H1 (cell line): ENCODE results near the gene ADD2. TPM values are rescaled to one million over a fixed set of nuclear protein-coding genes. Genes with fewer than 3 reads are reported as not detected.

ENCODE experiments used
- CTCF ChIA-PET: fragments of 300-600 bp; sonication (Branson Sonifier 250); formaldehyde crosslinking; loops from one replicate; lab custom pipeline; 2021; ENCODE audit not compliant: partially characterized antibody; lab: Charles Lee
- POLR2A ChIA-PET: fragments of 300-600 bp; sonication (Branson Sonifier 250); formaldehyde crosslinking; loops from one replicate; lab custom pipeline; 2021; ENCODE audit warnings: inconsistent platforms; ENCODE audit not compliant: partially characterized antibody; lab: Charles Lee
- DNase-seq, 2 experiments: peaks; one replicate each; pipeline versions ENCODE4 v3.0.0 to v3.0.0-alpha.2; 2010 to 2022; ENCODE audit warnings: low spot score in 2 of 2, low read depth in 1 of 2, mixed read lengths in 1 of 2
- FAIRE-seq: peaks from 2 replicates; lab custom pipeline; 2011; peaks lifted over from hg19 to GRCh38; lab: Jason Lieb, UNC
- H2AFZ ChIP-seq: 2 replicates; pipeline ENCODE4 v1.8.1; 2012; ENCODE audit warnings: low read length, inconsistent platforms
- H2AK5ac ChIP-seq: 2 replicates; pipeline ENCODE4 v1.6.1; 2013; ENCODE audit warnings: low read depth, low read length
- H2BK120ac ChIP-seq: replicated peaks from 2 replicates; pipeline ENCODE3; 2013; ENCODE audit warnings: low read depth, low read length, inconsistent platforms
- H2BK12ac ChIP-seq: 2 replicates; pipeline ENCODE4 v1.6.1; 2013; ENCODE audit warnings: low read depth, low read length
- H2BK15ac ChIP-seq: 2 replicates; pipeline ENCODE4 v1.6.1; 2013; ENCODE audit warnings: low read length
- H2BK20ac ChIP-seq: 2 replicates; pipeline ENCODE4 v1.6.1; 2013; ENCODE audit warnings: low read length
- H2BK5ac ChIP-seq: 2 replicates; pipeline ENCODE4 v1.6.1; 2013; ENCODE audit warnings: low read depth, low read length
- H3K14ac ChIP-seq: 2 replicates; pipeline ENCODE4 v1.6.1; 2013; ENCODE audit warnings: inconsistent platforms; ENCODE audit not compliant: insufficient read length
- H3K18ac ChIP-seq: 2 replicates; pipeline ENCODE4 v1.6.1; 2013; ENCODE audit warnings: low read length; ENCODE audit errors: extremely low read depth
- H3K23ac ChIP-seq: 2 replicates; pipeline ENCODE4 v1.6.1; 2013; ENCODE audit warnings: inconsistent platforms; ENCODE audit not compliant: insufficient read length
- H3K23me2 ChIP-seq: 2 replicates; pipeline ENCODE4 v1.6.1; 2013; ENCODE audit warnings: low read depth, low read length
- H3K27ac ChIP-seq: 2 replicates; pipeline ENCODE4 v1.6.1; 2011; ENCODE audit warnings: low read depth, low read length, inconsistent platforms
- H3K27me3 ChIP-seq, 4 experiments: replicated peaks in 1 of 4; 1 replicate in 1 of 4; 2 replicates in 3 of 4; pipeline versions ENCODE4 v1.6.1 to v1.8.1; 2011 to 2013; ENCODE audit warnings: low read length in 3 of 4, mild to moderate bottlenecking in 3 of 4, inconsistent platforms in 2 of 4, mixed read lengths in 2 of 4, moderate library complexity in 1 of 4; ENCODE audit not compliant: control insufficient read depth in 3 of 4, insufficient read depth in 3 of 4; ENCODE audit errors: extremely low read depth in 1 of 4
- H3K36me3 ChIP-seq, 4 experiments: 2 replicates each; pipeline versions ENCODE4 v1.6.1 to v1.8.1; 2011 to 2013; ENCODE audit warnings: mild to moderate bottlenecking in 4 of 4, low read length in 3 of 4, moderate library complexity in 2 of 4, control low read depth in 1 of 4, inconsistent platforms in 1 of 4; ENCODE audit not compliant: insufficient read depth in 4 of 4, control insufficient read depth in 2 of 4
- H3K4ac ChIP-seq: replicated peaks from 2 replicates; pipeline ENCODE3; 2013; ENCODE audit warnings: low read length, low read depth, mixed read lengths, inconsistent platforms; ENCODE audit not compliant: insufficient read length
- H3K4me1 ChIP-seq, 4 experiments: replicated peaks in 1 of 4; 1 replicate in 1 of 4; 2 replicates in 3 of 4; pipeline versions ENCODE4 v1.6.1 to v1.8.1; 2011 to 2013; ENCODE audit warnings: low read length in 3 of 4, inconsistent platforms in 2 of 4, mixed read lengths in 1 of 4; ENCODE audit not compliant: insufficient read depth in 4 of 4, control insufficient read depth in 3 of 4
- H3K4me2 ChIP-seq, 2 experiments: 2 replicates each; pipeline versions ENCODE4 v1.6.1 to v1.8.1; 2011 to 2013; ENCODE audit warnings: low read depth in 2 of 2, low read length in 2 of 2, control low read depth in 1 of 2, inconsistent platforms in 1 of 2, mild to moderate bottlenecking in 1 of 2; ENCODE audit not compliant: insufficient read depth in 1 of 2
- H3K4me3 ChIP-seq, 4 experiments: fragments of 200-600, 300-600 bp in 1 of 4; sonication (generic), shearing (Covaris generic), sonication (Bioruptor Twin) in 1 of 4; 2 replicates each; pipeline versions ENCODE4 v1.5.1 to v1.8.1; 2011 to 2016; ENCODE audit warnings: low read length in 4 of 4, low read depth in 3 of 4, control low read depth in 2 of 4, inconsistent platforms in 2 of 4, mild to moderate bottlenecking in 2 of 4, mixed read lengths in 1 of 4, moderate library complexity in 1 of 4; ENCODE audit not compliant: insufficient read depth in 2 of 4; ENCODE audit errors: extremely low read depth in 1 of 4
- H3K56ac ChIP-seq: replicated peaks from 2 replicates; pipeline ENCODE3; 2013; ENCODE audit warnings: low read depth, mild to moderate bottlenecking, mixed read lengths, low read length, inconsistent platforms; ENCODE audit not compliant: insufficient read length
- H3K79me1 ChIP-seq: 2 replicates; pipeline ENCODE4 v1.6.1; 2013; ENCODE audit warnings: low read depth, low read length, control low read depth
- H3K79me2 ChIP-seq, 2 experiments: 2 replicates each; pipeline versions ENCODE4 v1.6.1 to v1.8.1; 2012 to 2013; ENCODE audit warnings: low read length in 2 of 2, mild to moderate bottlenecking in 2 of 2, inconsistent platforms in 1 of 2; ENCODE audit not compliant: insufficient read depth in 2 of 2, control insufficient read depth in 1 of 2
- H3K9ac ChIP-seq, 4 experiments: replicated peaks in 1 of 4; 1 replicate in 1 of 4; 2 replicates in 3 of 4; pipeline versions ENCODE4 v1.6.1 to v1.8.1; 2011 to 2013; ENCODE audit warnings: low read depth in 3 of 4, low read length in 3 of 4, control low read depth in 2 of 4, mild to moderate bottlenecking in 2 of 4, moderate library complexity in 2 of 4, inconsistent platforms in 1 of 4; ENCODE audit errors: extremely low read depth in 1 of 4
- H3K9me3 ChIP-seq, 2 experiments: 2 replicates each; pipeline versions ENCODE4 v1.6.1 to v1.8.1; 2012 to 2013; ENCODE audit warnings: mild to moderate bottlenecking in 2 of 2, moderate library complexity in 2 of 2, control low read depth in 1 of 2, inconsistent platforms in 1 of 2, low read depth in 1 of 2, low read length in 1 of 2, mixed read lengths in 1 of 2; ENCODE audit not compliant: insufficient read depth in 2 of 2
- H4K20me1 ChIP-seq, 2 experiments: replicated peaks in 1 of 2; 2 replicates each; pipeline versions ENCODE3 to v1.8.1; 2011 to 2013; ENCODE audit warnings: inconsistent platforms in 2 of 2, low read length in 2 of 2, mild to moderate bottlenecking in 1 of 2; ENCODE audit not compliant: insufficient read depth in 2 of 2, control insufficient read depth in 1 of 2
- H4K5ac ChIP-seq: 2 replicates; pipeline ENCODE4 v1.6.1; 2013; ENCODE audit warnings: low read length, low read depth, mixed read lengths, inconsistent platforms; ENCODE audit not compliant: insufficient read length
- H4K8ac ChIP-seq: 2 replicates; pipeline ENCODE4 v1.8.0; 2013; ENCODE audit warnings: mild to moderate bottlenecking, moderate library complexity, low read length, inconsistent platforms; ENCODE audit not compliant: insufficient read depth; ENCODE audit errors: extremely low read depth
- H4K91ac ChIP-seq: replicated peaks from 2 replicates; pipeline ENCODE3; 2013; ENCODE audit warnings: low read length, mixed read lengths, inconsistent platforms; ENCODE audit not compliant: insufficient read length
- CHD1 ChIP-seq: IDR thresholded peaks from 2 replicates; pipeline ENCODE4 v1.6.1; 2012; ENCODE audit warnings: low read depth, low read length, improper control_type of control experiment
- CTBP2 ChIP-seq: IDR thresholded peaks from 2 replicates; pipeline ENCODE4 v1.7.0; 2011; ENCODE audit warnings: borderline replicate concordance, mild to moderate bottlenecking, moderate library complexity, mixed read lengths, low read length; ENCODE audit not compliant: insufficient read depth, insufficient read length
- FOSL1 ChIP-seq: IDR thresholded peaks from 2 replicates; pipeline ENCODE4 v1.6.1; 2011; ENCODE audit warnings: mild to moderate bottlenecking, low read depth, low read length, moderate library complexity; ENCODE audit not compliant: insufficient read depth
- KDM1A ChIP-seq: fragments of 200-600, 300-600 bp; sonication (generic); IDR thresholded peaks from 2 replicates; pipeline ENCODE4 v1.7.1; 2016; ENCODE audit warnings: mild to moderate bottlenecking, low read length, borderline replicate concordance
- KDM4A ChIP-seq: IDR thresholded peaks from one replicate; pipeline ENCODE4 v1.7.1; 2012; ENCODE audit warnings: low read depth, mild to moderate bottlenecking, moderate library complexity, low read length, inconsistent platforms; ENCODE audit not compliant: severe bottlenecking
- MAFK ChIP-seq: IDR thresholded peaks from 2 replicates; pipeline ENCODE4 v1.6.1; 2012; ENCODE audit warnings: low read depth, mild to moderate bottlenecking, improper control_type of control experiment, low read length
- RAD21 ChIP-seq, 2 experiments: IDR thresholded peaks in 1 of 2; conservative IDR thresholded peaks in 1 of 2; 2 replicates each; pipeline ENCODE4 v1.6.1; 2011; ENCODE audit warnings: low read depth in 2 of 2, low read length in 2 of 2, improper control_type of control experiment in 1 of 2, inconsistent platforms in 1 of 2, mild to moderate bottlenecking in 1 of 2, moderate library complexity in 1 of 2
- SRF ChIP-seq: IDR thresholded peaks from 2 replicates; pipeline ENCODE4 v1.6.1; 2011; ENCODE audit warnings: mild to moderate bottlenecking, low read depth, low read length, moderate library complexity
- TCF12 ChIP-seq: IDR thresholded peaks from 2 replicates; pipeline ENCODE4 v1.6.1; 2011; ENCODE audit warnings: low read depth, mild to moderate bottlenecking, low read length
- USF2 ChIP-seq: IDR thresholded peaks from 2 replicates; pipeline ENCODE4 v1.6.1; 2011; ENCODE audit warnings: low read length, improper control_type of control experiment
- YY1 ChIP-seq: IDR thresholded peaks from 2 replicates; pipeline ENCODE4 v1.6.1; 2011; ENCODE audit warnings: low read depth, mild to moderate bottlenecking, low read length
- ZNF274 ChIP-seq: IDR thresholded peaks from 2 replicates; pipeline ENCODE4 v1.7.0; 2012; ENCODE audit warnings: low read length, borderline replicate concordance; ENCODE audit errors: extremely low read depth
- WGBS, 2 experiments: shearing (Covaris generic) in 1 of 2; methylation state at CpG; one replicate each; pipeline versions ENCODE4 v1.1.6 to v1.1.7; 2013 to 2015; ENCODE audit warnings: low lambda C conversion rate in 2 of 2, mixed read lengths in 2 of 2, inconsistent platforms in 1 of 2, low coverage in 1 of 2, missing lambda C conversion rate in 1 of 2; ENCODE audit not compliant: insufficient replicate concordance in 2 of 2, insufficient coverage in 1 of 2, insufficient read length in 1 of 2; ENCODE audit errors: extremely low coverage in 1 of 2, missing lambda C conversion rate in 1 of 2; 5-methylcytosine and 5-hydroxymethylcytosine counted together
- polyA plus RNA-seq, 7 experiments: library from polyadenylated mRNA; depleted of rRNA in 3 of 7; stranded (reverse) in 5 of 7; unstranded in 2 of 7; fragments of >200 nt in 5 of 7; fragments of 200-250 nt in 2 of 7; gene quantifications; 1 replicate in 5 of 7; 2 replicates in 1 of 7; 4 replicates in 1 of 7; pipeline versions ENCODE4 v1.2.1 to v1.2.3, GENCODE V29; 2011 to 2013; ENCODE audit warnings: missing spikeins in 2 of 7, mixed read lengths in 2 of 7
- total RNA-seq: library from RNA; stranded (reverse); fragmentation: NEBNext Ultra II Directional; extraction: Animal tissue kit (Norgen Biotek cat#: 25700); gene quantifications from 2 replicates; pipeline ENCODE4 v1.2.1, GENCODE V29; 2021

ADD2 gene
- total and polyA plus RNA-seq, 2 of the 8 experiments (the other 6 are each of a cell fraction or from before 2014, with no cell fraction given), result 58.5 to 170 TPM

DNA sequence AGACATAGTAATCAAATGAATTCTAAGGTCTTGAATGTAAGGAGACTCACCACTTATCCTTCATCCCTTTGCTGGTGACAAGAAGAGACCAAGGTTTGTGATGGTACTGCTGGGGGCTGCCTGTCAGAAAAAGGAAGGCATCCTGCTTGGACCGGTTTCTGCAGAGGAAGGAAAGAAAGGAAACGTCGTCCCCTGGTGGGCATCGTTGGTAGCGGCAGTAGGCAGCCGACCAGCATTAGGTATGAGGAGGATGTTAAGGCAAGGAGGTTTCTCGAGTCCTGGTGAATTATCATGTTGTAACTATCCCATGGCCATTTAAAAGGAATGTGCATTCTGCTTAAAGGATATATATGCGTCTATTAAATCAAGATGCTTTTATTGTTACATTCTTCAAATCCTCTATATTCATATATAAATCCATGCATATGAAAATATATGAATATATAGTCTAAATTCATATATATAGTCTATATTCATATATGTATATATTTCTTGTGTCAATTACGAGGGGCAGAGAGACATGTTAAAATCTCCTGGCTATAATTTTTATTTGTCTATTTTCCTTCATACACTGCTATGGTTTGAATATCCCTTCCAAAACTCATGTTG is 120.0 kb downstream of the ADD2 start:
- Histone ChIP-seq H3K27ac (no peak overlapping the region), H4K91ac (no peak overlapping the region), H3K4me2 (no peak overlapping the region), H3K79me1 (no peaks in the 10 kb centered on the region), H3K9me3 (no peaks in the 10 kb centered on the region), H3K36me3 (no peaks in the 10 kb centered on the region), H2BK120ac (no peak overlapping the region), H3K14ac (no peak overlapping the region), H3K4me1 (no peaks in the 10 kb centered on the region), H3K18ac (no peak overlapping the region), H3K4me3 (no peak overlapping the region), H2AFZ (no peak overlapping the region), H3K79me2 (no peaks in the 10 kb centered on the region), H3K56ac (no peak overlapping the region), H2BK12ac (no peak overlapping the region), H4K5ac (no peak overlapping the region), H3K23me2 (no peaks in the 10 kb centered on the region), H2BK20ac (no peak overlapping the region), H3K9ac (no peak overlapping the region), H3K23ac (no peak overlapping the region), H4K20me1 (no peaks in the 10 kb centered on the region), H3K27me3 (peaks cover 0 to 3% (median under 1%) of the 10 kb centered on the region in 4 experiments; a peak in 3 of 7 replicates), H3K4ac (no peak overlapping the region), H2BK15ac (no peak overlapping the region), H4K8ac (no peak overlapping the region), H2BK5ac (no peak overlapping the region), H2AK5ac (no peak overlapping the region)
- ChIA-PET POLR2A (no interaction called here), CTCF (interaction anchor here (0.8 to 6.6 kb wide), 18 partner anchors 8 to 345 kb away, joined by 3 to 120 read pairs (median 6); partner anchors contain the start of gene FAM136A)
- 14% methylated on average over 9 of the region's 9 CpGs; no CpG with 5 or more reads in 1 of the 2 experiments for WGBS, 2 experiments
- peak; percentile 73 to 95 for DNase-seq
- peak; percentile 74 for FAIRE-seq
- 0 out of 2 replicates have a peak, but pooled peaks have one; percentile 25 for TF ChIP-seq YY1
- no peak for TF ChIP-seq KDM4A
- TF ChIP-seq USF2, result no peak
- TF ChIP-seq MAFK, result no peak
- TF ChIP-seq FOSL1, result no peak
- TF ChIP-seq CHD1, result no peak
- TF ChIP-seq RAD21 (IDR thresholded peaks at IDR 0.05 in 1 of 2, conservative IDR thresholded peaks at IDR 0.05 in 1 of 2; ENCODE audit: low read depth in 2 of 2, low read length in 2 of 2), result peak; percentile 98 to 99
- TF ChIP-seq TCF12, result no peak
- TF ChIP-seq SRF, result no peak
- TF ChIP-seq CTBP2, result no peak
- TF ChIP-seq KDM1A, result no peak
- no peak for TF ChIP-seq ZNF274
